K562 (cell line): ENCODE results near the gene POU2AF1. TPM values are rescaled to one million over a fixed set of nuclear protein-coding genes. Genes with fewer than 3 reads are reported as not detected.

Source experiments
- ATAC-seq: fragments of 200-7000 bp; cut with Tn5 transposase; 3 replicates; pipeline ENCODE4 v1.9.1; 2020; ENCODE audit warnings: moderate library complexity
- BruUV-seq: library from RNA; stranded (reverse); fragments of 400-500 nt; replicated peaks from 2 replicates; lab custom pipeline; 2021; lab: Mats Ljungman, UMichigan
- CTCF ChIA-PET: fragments of 300-600 bp; formaldehyde crosslinking; extraction: SDS; loops from one replicate; lab custom pipeline; 2021; ENCODE audit warnings: low intra/inter-chr PET ratio; lab: Yijun Ruan, JAX
- POLR2A ChIA-PET: fragments of 300-600, 350-650 bp; sonication (Branson Sonifier 250); formaldehyde crosslinking; extraction: SDS; loops from one replicate; lab custom pipeline; 2021; ENCODE audit warnings: antibody characterized with exemption, inconsistent platforms; lab: Yijun Ruan, JAX
- DNase-seq, 4 experiments: peaks; one replicate each; pipeline versions ENCODE4 v3.0.0 to v3.0.0-alpha.2; 2011 to 2018; ENCODE audit warnings: low spot score in 3 of 4, mixed read lengths in 3 of 4; ENCODE audit errors: extremely low read depth in 1 of 4
- FAIRE-seq: peaks from 2 replicates; lab custom pipeline; 2011; peaks lifted over from hg19 to GRCh38; lab: Jason Lieb, UNC
- H2AFZ ChIP-seq: 2 replicates; pipeline ENCODE4 v1.6.0; 2011; ENCODE audit warnings: low read depth, low read length, control low read depth, inconsistent platforms
- H3K27ac ChIP-seq: fragments of 200-600 bp; 3 replicates; pipeline ENCODE4 v1.8.0; 2011; ENCODE audit warnings: low read depth, mild to moderate bottlenecking, control low read depth, inconsistent platforms, low read length, moderate library complexity, mixed read lengths; ENCODE audit errors: extremely low read depth
- H3K27me3 ChIP-seq, 2 experiments: fragments of 300-600 bp in 1 of 2; 2 replicates in 1 of 2; 3 replicates in 1 of 2; pipeline versions ENCODE4 v1.6.0 to v1.8.0; 2011; ENCODE audit warnings: inconsistent platforms in 2 of 2, low read length in 2 of 2, mild to moderate bottlenecking in 1 of 2, mixed read lengths in 1 of 2, moderate library complexity in 1 of 2; ENCODE audit not compliant: control insufficient read depth in 2 of 2, insufficient read depth in 2 of 2
- H3K36me3 ChIP-seq: fragments of 300-600 bp; 3 replicates; pipeline ENCODE4 v1.8.0; 2011; ENCODE audit warnings: mild to moderate bottlenecking, low read length, inconsistent platforms; ENCODE audit not compliant: control insufficient read depth, insufficient read depth
- H3K4me1 ChIP-seq, 2 experiments: fragments of 200-600 bp in 1 of 2; replicated peaks in 1 of 2; 2 replicates in 1 of 2; 3 replicates in 1 of 2; pipeline versions ENCODE4 v1.5.1 to v1.8.0; 2011; ENCODE audit warnings: inconsistent platforms in 2 of 2, low read length in 2 of 2, mild to moderate bottlenecking in 1 of 2, mixed read lengths in 1 of 2, moderate library complexity in 1 of 2; ENCODE audit not compliant: control insufficient read depth in 2 of 2, insufficient read depth in 2 of 2
- H3K4me2 ChIP-seq: 2 replicates; pipeline ENCODE4 v1.6.1; 2011; ENCODE audit warnings: low read length, control low read depth, inconsistent platforms, mixed read lengths; ENCODE audit not compliant: insufficient read depth
- H3K4me3 ChIP-seq: fragments of 200-600 bp; sonication (generic), shearing (Covaris generic); 2 replicates; pipeline ENCODE4 v1.5.1; 2016; ENCODE audit warnings: control low read depth, inconsistent platforms
- H3K79me2 ChIP-seq: fragments of 200-600 bp; 3 replicates; pipeline ENCODE4 v1.8.0; 2011; ENCODE audit warnings: low read length, inconsistent platforms; ENCODE audit not compliant: control insufficient read depth, insufficient read depth
- H3K9ac ChIP-seq, 2 experiments: 2 replicates each; pipeline versions ENCODE4 v1.6.0 to v1.6.1; 2011; ENCODE audit warnings: low read depth in 2 of 2, low read length in 2 of 2, control low read depth in 1 of 2, inconsistent platforms in 1 of 2, mild to moderate bottlenecking in 1 of 2, mixed read lengths in 1 of 2; ENCODE audit not compliant: insufficient read depth in 1 of 2
- H3K9me1 ChIP-seq: one replicate; pipeline ENCODE4 v1.6.0; 2011; ENCODE audit warnings: inconsistent platforms, mild to moderate bottlenecking, low read length, moderate library complexity; ENCODE audit not compliant: control insufficient read depth, insufficient read depth
- H3K9me3 ChIP-seq: replicated peaks from 2 replicates; pipeline ENCODE4 v1.5.1; 2011; ENCODE audit warnings: low read depth, low read length, inconsistent platforms; ENCODE audit not compliant: control insufficient read depth, insufficient read depth
- H4K20me1 ChIP-seq: replicated peaks from 2 replicates; pipeline ENCODE4 v1.6.1; 2011; ENCODE audit warnings: low read length, inconsistent platforms, mixed read lengths; ENCODE audit not compliant: control insufficient read depth, insufficient read depth
- CHD2 ChIP-seq: IDR thresholded peaks from 2 replicates; pipeline ENCODE4 v1.6.1; 2011; ENCODE audit warnings: low read depth, low read length
- CXXC5 ChIP-seq: fragments of 250-450 bp; sonication (Bioruptor Pico); IDR thresholded peaks from 2 replicates; pipeline ENCODE4 v1.8.0; 2022; ENCODE audit warnings: inconsistent platforms, mild to moderate bottlenecking, moderate library complexity
- HNRNPH1 ChIP-seq: fragments of 200-400 bp; formaldehyde crosslinking; optimal IDR thresholded peaks from 2 replicates; pipeline ENCODE3; 2017; ENCODE audit warnings: low read depth, mild to moderate bottlenecking, low read length, moderate library complexity
- KDM4B ChIP-seq, 2 experiments: fragments of 450-650 bp in 1 of 2; sonication (generic) in 1 of 2; IDR thresholded peaks; 2 replicates each; pipeline ENCODE4 v1.6.1; 2016 to 2017; ENCODE audit warnings: borderline replicate concordance in 2 of 2, antibody characterized with exemption in 1 of 2, low read depth in 1 of 2, mild to moderate bottlenecking in 1 of 2
- PRDM10 ChIP-seq: fragments of 450-650 bp; IDR thresholded peaks from 2 replicates; pipeline ENCODE4 v1.6.1; 2018; ENCODE audit not compliant: partially characterized antibody
- SNRNP70 ChIP-seq: fragments of 200-400 bp; formaldehyde crosslinking; optimal IDR thresholded peaks from 2 replicates; pipeline ENCODE3; 2017; ENCODE audit warnings: low read depth, low read length
- THRAP3 ChIP-seq: fragments of 450-650 bp; IDR thresholded peaks from 2 replicates; pipeline ENCODE4 v1.6.1; 2016; ENCODE audit warnings: mild to moderate bottlenecking, inconsistent platforms, borderline replicate concordance
- ZEB2 ChIP-seq: fragments of 450-650 bp; IDR thresholded peaks from 2 replicates; pipeline ENCODE4 v1.6.1; 2016
- ZNF407 ChIP-seq: fragments of 450-650 bp; IDR thresholded peaks from 2 replicates; pipeline ENCODE4 v1.6.1; 2016; ENCODE audit warnings: low read depth
- WGBS: fragments of 100-300 bp; shearing (Covaris generic); methylation state at CpG from one replicate; pipeline ENCODE4 v1.1.6; 2016; ENCODE audit warnings: low coverage, mixed read lengths; ENCODE audit not compliant: insufficient coverage; ENCODE audit errors: missing lambda C conversion rate; 5-methylcytosine and 5-hydroxymethylcytosine counted together
- in situ Hi-C: fragments of 300-500 bp; cut with MboI; formaldehyde crosslinking; loops from 4 replicates; pipeline ENCODE4 v1.15.0; 2018; ENCODE audit warnings: inconsistent platforms, mixed read lengths
- intact Hi-C: fragments of 100-400 bp; cut with micrococcal nuclease; formaldehyde crosslinking; loops from 2 replicates; pipeline ENCODE4 v1.14.2; 2022
- polyA plus RNA-seq, 8 experiments: library from polyadenylated mRNA; depleted of rRNA in 4 of 8; stranded (reverse) in 5 of 8; unstranded in 3 of 8; fragments of >200 nt; fragmentation: Nextera tagmentation in 2 of 8; fragmentation: Illumina TruSeq in 1 of 8; extraction: Ambion mirVana in 2 of 8; extraction: Trizol in 1 of 8; gene quantifications; 2 replicates each; pipeline versions ENCODE4 v1.2.1 to v1.2.3, GENCODE V29; 2011 to 2014; ENCODE audit warnings: inconsistent platforms in 1 of 8, missing spikeins in 1 of 8
- total RNA-seq, 7 experiments: library from RNA; depleted of rRNA in 6 of 7; stranded (reverse); fragments of >200 nt in 6 of 7; fragmentation: Illumina TruSeq in 2 of 7; extraction: Trizol in 2 of 7; gene quantifications; 2 replicates each; pipeline versions ENCODE4 v1.2.1 to v1.2.3, GENCODE V29; 2011 to 2021; ENCODE audit warnings: low replicate concordance in 1 of 7
- TF ChIP-seq, protein P1 (sequence below): fragments of 250-450 bp; sonication (Bioruptor Pico); IDR thresholded peaks from 2 replicates; pipeline ENCODE4 v1.8.0; 2021; ENCODE audit warnings: moderate library complexity, mild to moderate bottlenecking, inconsistent platforms

POU2AF1 gene
- total and polyA plus RNA-seq, 9 of the 15 experiments (the other 6 are each of a cell fraction or from before 2014, with no cell fraction given): 0.09 TPM; not detected in 8

GRCh38 chr11:111336062-111336461, 43.0 kb downstream of the POU2AF1 start:
- ATAC-seq: no peak
- no TSS peak for BruUV-seq
- H3K4me3 ChIP-seq: no peak overlapping the region
- TF ChIP-seq KDM4B (IDR thresholded peaks at IDR 0.05; ENCODE audit: borderline replicate concordance in 2 of 2, low read depth in 1 of 2) (no peak), PRDM10 (no peak), ZNF407 (no peak), CHD2 (no peak), HNRNPH1 (no peak), ZEB2 (no peak), SNRNP70 (no peak), CXXC5 (CRISPR knock-in tag) (no peak), THRAP3 (no peak)
- TF ChIP-seq, protein P1, sequence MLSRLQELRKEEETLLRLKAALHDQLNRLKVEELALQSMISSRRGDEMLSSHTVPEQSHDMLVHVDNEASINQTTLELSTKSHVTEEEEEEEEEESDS (CRISPR knock-in tag): no peak

More at GRCh38 chr11:111336062-111336461, 43.0 kb downstream of the POU2AF1 start:
- Histone ChIP-seq H3K79me2 (no peaks in the 10 kb centered on the region), H3K9me3 (no peaks in the 10 kb centered on the region), H3K4me1 (no peaks in the 10 kb centered on the region), H3K9me1 (no peaks in the 10 kb centered on the region), H3K4me2 (no peak overlapping the region), H4K20me1 (no peaks in the 10 kb centered on the region), H3K27ac (no peak overlapping the region), H3K27me3 (no peaks in the 10 kb centered on the region), H2AFZ (no peak overlapping the region), H3K9ac (no peak overlapping the region), H3K36me3 (no peaks in the 10 kb centered on the region)
- 0% methylated on average over 4 of the region's 4 CpGs for WGBS
- intact Hi-C loops (no loop called here), in situ Hi-C loops (no loop called here)
- ChIA-PET POLR2A (interaction anchor here (1.1 kb wide), 1 partner anchor 8 kb away, joined by 3 read pairs; no protein-coding TSS in a partner anchor), CTCF (no interaction called here)
- no peak for FAIRE-seq
- no peak for DNase-seq
